Measurements from ENCODE around the gene DNAL4. TPM values are rescaled to one million over a fixed set of nuclear protein-coding genes. Genes with fewer than 3 reads are reported as not detected.

The DNAL4 gene
- total RNA-seq, 1 donor, result 17.0 TPM

DNA sequence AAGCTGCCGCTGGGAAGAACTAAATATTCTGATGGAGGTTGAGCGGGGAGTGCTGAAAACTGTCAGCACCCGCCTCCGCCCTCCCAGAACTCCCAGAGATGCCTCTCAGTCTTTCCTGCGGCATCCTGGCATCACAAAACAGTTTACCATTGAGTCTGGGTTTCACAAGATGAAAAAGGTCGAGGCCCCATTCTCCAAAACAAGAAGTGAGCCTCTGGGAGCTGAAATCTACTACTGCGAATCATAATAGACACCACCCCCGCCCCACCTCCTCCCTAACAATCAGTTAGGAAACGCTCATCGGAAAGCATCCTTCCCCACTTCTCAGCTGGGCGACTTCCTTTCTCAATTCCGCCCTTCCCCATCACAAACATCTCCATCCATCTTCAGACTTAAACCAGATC, 39.2 kb downstream of the DNAL4 start:
- TF ChIP-seq, protein P1, sequence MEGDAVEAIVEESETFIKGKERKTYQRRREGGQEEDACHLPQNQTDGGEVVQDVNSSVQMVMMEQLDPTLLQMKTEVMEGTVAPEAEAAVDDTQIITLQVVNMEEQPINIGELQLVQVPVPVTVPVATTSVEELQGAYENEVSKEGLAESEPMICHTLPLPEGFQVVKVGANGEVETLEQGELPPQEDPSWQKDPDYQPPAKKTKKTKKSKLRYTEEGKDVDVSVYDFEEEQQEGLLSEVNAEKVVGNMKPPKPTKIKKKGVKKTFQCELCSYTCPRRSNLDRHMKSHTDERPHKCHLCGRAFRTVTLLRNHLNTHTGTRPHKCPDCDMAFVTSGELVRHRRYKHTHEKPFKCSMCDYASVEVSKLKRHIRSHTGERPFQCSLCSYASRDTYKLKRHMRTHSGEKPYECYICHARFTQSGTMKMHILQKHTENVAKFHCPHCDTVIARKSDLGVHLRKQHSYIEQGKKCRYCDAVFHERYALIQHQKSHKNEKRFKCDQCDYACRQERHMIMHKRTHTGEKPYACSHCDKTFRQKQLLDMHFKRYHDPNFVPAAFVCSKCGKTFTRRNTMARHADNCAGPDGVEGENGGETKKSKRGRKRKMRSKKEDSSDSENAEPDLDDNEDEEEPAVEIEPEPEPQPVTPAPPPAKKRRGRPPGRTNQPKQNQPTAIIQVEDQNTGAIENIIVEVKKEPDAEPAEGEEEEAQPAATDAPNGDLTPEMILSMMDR (IDR thresholded peaks at IDR 0.05; ENCODE audit: extremely low read depth, low read depth, low read length), result no peak

DNA sequence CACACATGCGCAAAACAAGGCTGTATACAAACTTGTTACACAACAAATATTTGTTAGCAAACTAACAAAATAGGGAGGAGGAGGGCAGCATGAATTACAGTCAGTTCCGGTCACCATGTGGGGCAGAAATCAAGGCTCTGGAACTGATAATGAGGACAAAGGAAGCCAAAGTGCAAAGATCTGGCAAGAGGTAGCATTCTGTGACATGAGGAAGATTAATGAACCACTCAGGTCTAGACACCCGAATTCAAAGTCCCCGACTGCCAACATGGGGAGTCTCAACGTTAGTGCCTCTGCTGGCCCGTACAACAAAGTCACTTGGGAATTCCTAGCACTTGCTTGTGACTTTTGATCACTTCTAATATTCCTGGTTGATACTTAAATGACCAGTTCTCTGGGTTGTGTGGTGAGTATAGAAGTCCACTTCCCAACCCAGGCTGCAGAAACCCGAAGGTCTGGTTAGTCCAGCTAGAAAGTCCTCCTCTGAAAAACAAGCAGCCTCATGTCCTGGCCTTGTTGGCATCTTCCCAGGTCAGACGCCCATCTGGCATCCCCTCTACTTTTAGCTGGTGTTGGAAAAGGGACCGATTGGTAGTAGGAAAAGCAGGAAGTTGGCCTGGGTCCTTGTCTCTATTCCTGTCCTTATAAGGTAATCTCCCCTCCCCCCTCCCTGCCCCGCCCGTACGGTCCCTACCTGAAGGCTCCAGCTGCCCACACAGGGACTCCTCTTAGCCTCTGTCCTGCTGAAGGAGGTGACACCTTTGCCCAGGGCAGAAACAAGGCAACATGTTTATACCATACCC, 39.8 kb downstream of the DNAL4 start:
- no peaks in the 10 kb centered on the region for H4K20me1 ChIP-seq (ENCODE audit: insufficient read depth, low read length)
- peak; percentile 76 for DNase-seq (ENCODE audit: insufficient read length, low spot score, missing footprints)
- peak overlapping the region; percentile 95 for H3K4me2 ChIP-seq (ENCODE audit: insufficient read depth, low read length)
- peak overlapping the region; percentile 81 for H3K4me3 ChIP-seq (ENCODE audit: insufficient read depth, low read length)
- H3K4me1 ChIP-seq (ENCODE audit: insufficient read depth, low read length), result peaks cover 19% of the 10 kb centered on the region
- H3K36me3 ChIP-seq (ENCODE audit: insufficient read depth, low read length), result peaks cover 37% of the 10 kb centered on the region
- H3K27me3 ChIP-seq (ENCODE audit: insufficient read depth, low read length), result no peaks in the 10 kb centered on the region
- H2AFZ ChIP-seq (ENCODE audit: low read length), result peak overlapping the region; percentile 62
- H3K27ac ChIP-seq (ENCODE audit: low read depth, low read length), result peak overlapping the region; percentile 92
- peaks cover 30% of the 10 kb centered on the region for H3K79me2 ChIP-seq (ENCODE audit: insufficient read depth, low read length)
- TF ChIP-seq, protein P1 (IDR thresholded peaks at IDR 0.05; ENCODE audit: extremely low read depth, low read depth, low read length), result no peak
- no peaks in the 10 kb centered on the region for H3K9me3 ChIP-seq (ENCODE audit: low read depth, low read length)

More for the DNA sequence above, 39.2 kb downstream of the DNAL4 start:
- no peaks in the 10 kb centered on the region for H3K9me3 ChIP-seq (ENCODE audit: low read depth, low read length)
- no peaks in the 10 kb centered on the region for H3K27me3 ChIP-seq (ENCODE audit: insufficient read depth, low read length)
- H4K20me1 ChIP-seq (ENCODE audit: insufficient read depth, low read length), result no peaks in the 10 kb centered on the region
- H3K79me2 ChIP-seq (ENCODE audit: insufficient read depth, low read length), result peaks cover 30% of the 10 kb centered on the region
- peaks cover 19% of the 10 kb centered on the region for H3K4me1 ChIP-seq (ENCODE audit: insufficient read depth, low read length)
- peak overlapping the region; percentile 81 for H3K4me3 ChIP-seq (ENCODE audit: insufficient read depth, low read length)
- DNase-seq (ENCODE audit: insufficient read length, low spot score, missing footprints), result peak; percentile 92
- H3K36me3 ChIP-seq (ENCODE audit: insufficient read depth, low read length), result peaks cover 31% of the 10 kb centered on the region
- peak overlapping the region; percentile 92 for H3K27ac ChIP-seq (ENCODE audit: low read depth, low read length)
- H3K4me2 ChIP-seq (ENCODE audit: insufficient read depth, low read length), result peak overlapping the region; percentile 95
- peak overlapping the region; percentile 81 for H2AFZ ChIP-seq (ENCODE audit: low read length)

DNA sequence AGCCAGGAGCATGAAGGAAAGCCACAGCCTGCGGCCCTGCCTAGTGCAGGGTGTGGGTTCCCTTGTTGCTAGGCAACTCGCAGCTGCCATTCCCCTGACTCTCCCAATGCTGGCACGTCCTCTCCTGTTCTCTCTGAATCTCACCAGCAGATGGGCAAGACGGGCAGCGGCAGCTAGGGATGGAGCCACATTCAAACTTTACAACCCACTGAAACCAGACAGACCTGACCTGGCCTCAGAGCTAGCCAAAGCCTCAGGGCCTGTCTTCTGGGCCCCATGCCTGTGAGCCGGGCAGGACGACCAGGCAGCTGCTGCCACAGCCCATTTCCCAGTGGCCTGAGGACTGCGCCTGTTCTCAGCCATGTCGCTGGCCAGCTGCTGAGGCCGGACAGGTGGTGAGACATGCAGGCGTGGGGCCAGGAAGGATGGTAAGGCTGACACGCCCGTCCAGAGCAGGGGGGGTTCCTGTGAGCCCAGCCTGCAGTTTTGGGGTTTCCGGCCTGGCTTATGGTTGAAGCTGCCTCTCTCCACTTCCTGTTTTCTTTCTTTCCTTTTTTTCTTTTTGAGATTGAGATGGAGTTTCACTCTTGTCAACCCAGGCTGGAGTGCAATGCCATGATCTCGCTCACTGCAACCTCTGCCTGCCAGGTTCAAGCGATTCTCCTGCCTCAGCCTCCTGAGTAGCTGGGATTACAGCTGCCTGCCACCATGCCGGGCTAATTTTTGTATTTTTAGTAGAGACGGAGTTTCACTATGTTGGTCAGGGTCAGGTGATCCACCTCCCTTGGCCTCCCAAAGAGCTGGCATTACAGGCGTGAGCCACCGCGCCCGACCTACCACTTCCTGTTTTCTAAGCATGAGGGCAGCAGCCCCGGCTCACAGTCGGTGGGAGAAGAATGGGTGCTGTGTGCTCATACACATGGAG, 42.3 kb downstream of the DNAL4 start:
- no peak overlapping the region for H2AFZ ChIP-seq (ENCODE audit: low read length)
- H3K9me3 ChIP-seq (ENCODE audit: low read depth, low read length), result no peaks in the 10 kb centered on the region
- H3K79me2 ChIP-seq (ENCODE audit: insufficient read depth, low read length), result peaks cover 30% of the 10 kb centered on the region
- no peak overlapping the region for H3K27ac ChIP-seq (ENCODE audit: low read depth, low read length)
- peaks cover 51% of the 10 kb centered on the region for H3K36me3 ChIP-seq (ENCODE audit: insufficient read depth, low read length)
- no peak overlapping the region for H3K4me3 ChIP-seq (ENCODE audit: insufficient read depth, low read length)
- no peak overlapping the region for H3K4me2 ChIP-seq (ENCODE audit: insufficient read depth, low read length)
- no peaks in the 10 kb centered on the region for H4K20me1 ChIP-seq (ENCODE audit: insufficient read depth, low read length)
- H3K4me1 ChIP-seq (ENCODE audit: insufficient read depth, low read length), result peaks cover 18% of the 10 kb centered on the region
- DNase-seq (ENCODE audit: insufficient read length, low spot score, missing footprints), result peak; percentile 76
- TF ChIP-seq, protein P1 (IDR thresholded peaks at IDR 0.05; ENCODE audit: extremely low read depth, low read depth, low read length), result no peak
- H3K27me3 ChIP-seq (ENCODE audit: insufficient read depth, low read length), result no peaks in the 10 kb centered on the region

DNA sequence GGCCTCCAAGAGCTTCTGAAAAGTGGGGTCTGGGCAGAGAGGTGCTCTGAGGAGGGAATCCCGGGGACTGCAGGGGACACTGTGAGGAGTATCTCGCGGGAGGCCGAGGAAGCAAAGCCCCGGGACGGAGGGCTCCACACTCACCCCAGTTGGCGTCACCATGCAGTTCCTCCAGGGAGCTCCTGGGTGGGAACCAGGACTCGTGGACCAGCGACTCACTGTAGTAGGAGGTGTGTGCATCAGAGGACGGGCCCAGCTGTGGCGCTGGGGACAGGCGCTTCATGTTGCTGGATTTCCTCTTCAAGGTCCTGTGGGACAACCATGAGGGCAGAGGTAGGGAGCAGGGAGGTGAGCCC, 42.9 kb downstream of the DNAL4 start:
- no peak overlapping the region for H2AFZ ChIP-seq (ENCODE audit: low read length)
- TF ChIP-seq, protein P1 (IDR thresholded peaks at IDR 0.05; ENCODE audit: extremely low read depth, low read depth, low read length), result no peak
- peaks cover 55% of the 10 kb centered on the region for H3K36me3 ChIP-seq (ENCODE audit: insufficient read depth, low read length)
- peaks cover 12% of the 10 kb centered on the region for H3K4me1 ChIP-seq (ENCODE audit: insufficient read depth, low read length)
- no peaks in the 10 kb centered on the region for H3K9me3 ChIP-seq (ENCODE audit: low read depth, low read length)
- DNase-seq (ENCODE audit: insufficient read length, low spot score, missing footprints), result no peak
- no peak overlapping the region for H3K4me3 ChIP-seq (ENCODE audit: insufficient read depth, low read length)
- H3K27me3 ChIP-seq (ENCODE audit: insufficient read depth, low read length), result no peaks in the 10 kb centered on the region
- H3K79me2 ChIP-seq (ENCODE audit: insufficient read depth, low read length), result peaks cover 30% of the 10 kb centered on the region
- H3K27ac ChIP-seq (ENCODE audit: low read depth, low read length), result no peak overlapping the region
- H3K4me2 ChIP-seq (ENCODE audit: insufficient read depth, low read length), result no peak overlapping the region
- H4K20me1 ChIP-seq (ENCODE audit: insufficient read depth, low read length), result no peaks in the 10 kb centered on the region
